ENCODE data around the gene LAMA2. TPM values are rescaled to one million over a fixed set of nuclear protein-coding genes. Genes with fewer than 3 reads are reported as not detected.

Gene LAMA2
- polyA plus RNA-seq, 1 of the 3 experiments (the other 2 are of a cell fraction) = 0.92 TPM

DNA sequence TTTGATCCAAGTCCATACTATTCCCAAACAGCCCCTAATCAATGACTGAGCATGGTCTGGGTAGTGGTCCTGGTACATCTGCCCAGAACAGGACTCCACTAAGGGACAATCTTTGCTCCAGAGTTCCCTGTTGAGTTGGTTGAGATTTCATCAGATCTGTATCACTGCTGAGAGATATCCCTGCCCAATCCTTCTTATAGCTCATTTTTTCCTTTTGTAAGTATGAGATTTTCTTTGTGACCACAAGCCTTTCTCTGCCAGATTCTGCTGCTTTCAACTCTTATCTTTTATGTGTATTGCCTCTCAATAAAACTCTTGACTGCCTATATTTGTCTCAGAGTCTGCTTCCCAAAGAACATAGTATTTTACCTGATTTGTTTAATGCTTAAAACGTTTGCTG lies 46.2 kb upstream of the LAMA2 start:
- Histone ChIP-seq H3F3A (replicated peaks; ENCODE audit: insufficient read depth) (no peaks in the 10 kb centered on the region), H3K27ac (ENCODE audit: low read depth in 2 of 2, low read length in 1 of 2) (no peak overlapping the region), H3K27me3 (ENCODE audit: insufficient read depth) (no peaks in the 10 kb centered on the region), H3K4me1 (ENCODE audit: control insufficient read depth in 1 of 2, insufficient read depth in 2 of 2, low read depth in 1 of 2, low read length in 1 of 2) (no peaks in the 10 kb centered on the region), H3K79me2 (ENCODE audit: insufficient read depth) (no peaks in the 10 kb centered on the region), H3K9ac (no peak overlapping the region), H3K9me3 (no peaks in the 10 kb centered on the region), H4K20me1 (ENCODE audit: insufficient read depth) (no peaks in the 10 kb centered on the region), H3K4me2 (no peak overlapping the region), H3K36me3 (replicated peaks in 1 of 2; ENCODE audit: control insufficient read depth in 1 of 2, insufficient read depth in 2 of 2, low read length in 1 of 2) (no peaks in the 10 kb centered on the region), H3K9me2 (no peaks in the 10 kb centered on the region), H2AFZ (ENCODE audit: low read depth) (no peak overlapping the region), H3K4me3 (ENCODE audit: low read depth in 2 of 2, low read length in 1 of 2) (no peak overlapping the region)
- TF ChIP-seq TEAD4 (IDR thresholded peaks at IDR 0.05; ENCODE audit: borderline replicate concordance, insufficient read depth) (no peak), RXRA (IDR thresholded peaks at IDR 0.05; ENCODE audit: borderline replicate concordance, low read depth) (no peak), REST (IDR thresholded peaks at IDR 0.05; ENCODE audit: low read depth, low read length) (no peak), FOXJ3 (CRISPR knock-in tag; IDR thresholded peaks at IDR 0.05) (no peak), FOSL2 (IDR thresholded peaks at IDR 0.05; ENCODE audit: borderline replicate concordance, low read depth) (no peak)
- DNase-seq = no peak
- POLR2A ChIA-PET = interaction anchor here (0.6 kb wide), 1 partner anchor 134 kb away, joined by 3 read pairs; no protein-coding TSS in a partner anchor
- CTCF ChIA-PET = interaction anchor here (1.0 to 1.2 kb wide), 2 partner anchors 80 to 169 kb away, joined by 3 read pairs; no protein-coding TSS in a partner anchor
- 0% methylated on average over 1 of the region's 1 CpG for WGBS (ENCODE audit: low lambda C conversion rate)

- Histone ChIP-seq H3K4me1 (ENCODE audit: control insufficient read depth in 1 of 2, insufficient read depth in 2 of 2, low read depth in 1 of 2, low read length in 1 of 2) (no peaks in the 10 kb centered on the region), H4K20me1 (ENCODE audit: insufficient read depth) (no peaks in the 10 kb centered on the region), H3K79me2 (ENCODE audit: insufficient read depth) (no peaks in the 10 kb centered on the region), H3K4me2 (no peak overlapping the region), H3K36me3 (replicated peaks in 1 of 2; ENCODE audit: control insufficient read depth in 1 of 2, insufficient read depth in 2 of 2, low read length in 1 of 2) (no peaks in the 10 kb centered on the region), H3F3A (replicated peaks; ENCODE audit: insufficient read depth) (no peaks in the 10 kb centered on the region), H3K4me3 (ENCODE audit: low read depth in 2 of 2, low read length in 1 of 2) (no peak overlapping the region), H3K27me3 (ENCODE audit: insufficient read depth) (no peaks in the 10 kb centered on the region), H2AFZ (ENCODE audit: low read depth) (no peak overlapping the region), H3K9ac (no peak overlapping the region), H3K27ac (ENCODE audit: low read depth in 2 of 2, low read length in 1 of 2) (no peak overlapping the region), H3K9me3 (no peaks in the 10 kb centered on the region), H3K9me2 (no peaks in the 10 kb centered on the region)
- 2% methylated on average over 4 of the region's 4 CpGs for whole genome bisulfite sequencing (ENCODE audit: low lambda C conversion rate)
- TF ChIP-seq POLR2AphosphoS5 (IDR thresholded peaks at IDR 0.05; ENCODE audit: low read depth, low read length) (no peak), ELF1 (IDR thresholded peaks at IDR 0.05) (no peak), RCOR1 (IDR thresholded peaks at IDR 0.05; ENCODE audit: low read length) (no peak), MAX (IDR thresholded peaks at IDR 0.05; ENCODE audit: low read depth) (no peak), FOXM1 (IDR thresholded peaks at IDR 0.05; ENCODE audit: low read depth) (no peak), NRF1 (IDR thresholded peaks at IDR 0.05; ENCODE audit: low read depth, low read length) (no peak), SMC3 (IDR thresholded peaks at IDR 0.05; ENCODE audit: low read depth, low read length) (no peak), TCF12 (IDR thresholded peaks at IDR 0.05) (no peak), NFIC (IDR thresholded peaks at IDR 0.05; ENCODE audit: borderline replicate concordance) (no peak), USF2 (IDR thresholded peaks at IDR 0.05; ENCODE audit: borderline replicate concordance, low read depth, low read length) (no peak), SIN3A (IDR thresholded peaks at IDR 0.05; ENCODE audit: borderline replicate concordance, low read depth, low read length) (no peak), CHD2 (IDR thresholded peaks at IDR 0.05; ENCODE audit: low read length, partially characterized antibody) (no peak), GATA2 (CRISPR knock-in tag; IDR thresholded peaks at IDR 0.05) (no peak), YY1 (IDR thresholded peaks at IDR 0.05; ENCODE audit: low read depth) (no peak)
- TF ChIP-seq, protein P1, sequence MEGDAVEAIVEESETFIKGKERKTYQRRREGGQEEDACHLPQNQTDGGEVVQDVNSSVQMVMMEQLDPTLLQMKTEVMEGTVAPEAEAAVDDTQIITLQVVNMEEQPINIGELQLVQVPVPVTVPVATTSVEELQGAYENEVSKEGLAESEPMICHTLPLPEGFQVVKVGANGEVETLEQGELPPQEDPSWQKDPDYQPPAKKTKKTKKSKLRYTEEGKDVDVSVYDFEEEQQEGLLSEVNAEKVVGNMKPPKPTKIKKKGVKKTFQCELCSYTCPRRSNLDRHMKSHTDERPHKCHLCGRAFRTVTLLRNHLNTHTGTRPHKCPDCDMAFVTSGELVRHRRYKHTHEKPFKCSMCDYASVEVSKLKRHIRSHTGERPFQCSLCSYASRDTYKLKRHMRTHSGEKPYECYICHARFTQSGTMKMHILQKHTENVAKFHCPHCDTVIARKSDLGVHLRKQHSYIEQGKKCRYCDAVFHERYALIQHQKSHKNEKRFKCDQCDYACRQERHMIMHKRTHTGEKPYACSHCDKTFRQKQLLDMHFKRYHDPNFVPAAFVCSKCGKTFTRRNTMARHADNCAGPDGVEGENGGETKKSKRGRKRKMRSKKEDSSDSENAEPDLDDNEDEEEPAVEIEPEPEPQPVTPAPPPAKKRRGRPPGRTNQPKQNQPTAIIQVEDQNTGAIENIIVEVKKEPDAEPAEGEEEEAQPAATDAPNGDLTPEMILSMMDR (IDR thresholded peaks at IDR 0.05) = no peak
- TF ChIP-seq, protein P2, sequence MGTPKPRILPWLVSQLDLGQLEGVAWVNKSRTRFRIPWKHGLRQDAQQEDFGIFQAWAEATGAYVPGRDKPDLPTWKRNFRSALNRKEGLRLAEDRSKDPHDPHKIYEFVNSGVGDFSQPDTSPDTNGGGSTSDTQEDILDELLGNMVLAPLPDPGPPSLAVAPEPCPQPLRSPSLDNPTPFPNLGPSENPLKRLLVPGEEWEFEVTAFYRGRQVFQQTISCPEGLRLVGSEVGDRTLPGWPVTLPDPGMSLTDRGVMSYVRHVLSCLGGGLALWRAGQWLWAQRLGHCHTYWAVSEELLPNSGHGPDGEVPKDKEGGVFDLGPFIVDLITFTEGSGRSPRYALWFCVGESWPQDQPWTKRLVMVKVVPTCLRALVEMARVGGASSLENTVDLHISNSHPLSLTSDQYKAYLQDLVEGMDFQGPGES (IDR thresholded peaks at IDR 0.05; ENCODE audit: low read depth, low read length) = no peak
- DNase-seq = no peak
- ChIA-PET POLR2A (no interaction called here), CTCF (no interaction called here)
These were observed 41.4 kb upstream of the LAMA2 start for GRCh38 chr6:128841518-128841917.

Measured in SK-N-SH (cell line).